Omental fat pad (tissue), 4 donors: ENCODE results near the gene FHIP1A. TPM values are rescaled to one million over a fixed set of nuclear protein-coding genes. Genes with fewer than 3 reads are reported as not detected.

Experiments
- ATAC-seq: fragments of 150-250 bp; one replicate; pipeline ENCODE4 v1.9.1; 2016; ENCODE audit warnings: mild to moderate bottlenecking, moderate library complexity; ENCODE audit not compliant: low FRiP score
- DNase-seq: peaks from one replicate; pipeline ENCODE4 v3.0.0-alpha.2; 2019; ENCODE audit warnings: low spot score
- total RNA-seq, 4 donors: library from RNA; depleted of rRNA; stranded (reverse); fragments of >200 nt; gene quantifications; one replicate each; pipeline ENCODE4 v1.1.0, GENCODE V29; 2016
- TF ChIP-seq, protein P1 (sequence below), 3 donors: fragments of 450-650 bp; IDR thresholded peaks; one replicate each; pipeline ENCODE4 v1.5.1; 2016 to 2017; ENCODE audit warnings: antibody characterized with exemption in 3 of 3, mild to moderate bottlenecking in 3 of 3, moderate library complexity in 2 of 3

The FHIP1A gene
- total RNA-seq, 4 donors from 2014 or later: 0.32 to 29.1 (median 6.2) TPM

DNA sequence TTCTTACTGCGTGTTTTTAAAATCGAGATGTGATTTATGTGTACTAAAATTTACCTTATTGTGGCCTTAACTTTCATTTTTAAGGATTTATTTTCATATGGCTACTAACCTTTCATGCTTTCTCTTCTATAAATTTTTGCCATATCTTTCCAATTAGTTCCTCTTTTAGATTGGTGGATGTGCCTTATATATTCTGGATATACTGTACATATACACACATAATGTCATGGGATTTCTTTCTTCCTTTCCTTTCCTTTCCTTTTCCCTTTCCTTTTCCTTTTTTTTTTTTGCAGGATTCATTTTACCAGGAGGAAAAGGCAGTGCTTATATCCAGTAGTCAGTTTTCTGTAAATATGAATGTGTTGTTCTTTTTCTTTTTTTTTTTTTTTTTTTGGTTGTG lies 37.2 kb downstream of the FHIP1A start:
- no peak for ATAC-seq
- DNase-seq: no peak
- TF ChIP-seq, protein P1, sequence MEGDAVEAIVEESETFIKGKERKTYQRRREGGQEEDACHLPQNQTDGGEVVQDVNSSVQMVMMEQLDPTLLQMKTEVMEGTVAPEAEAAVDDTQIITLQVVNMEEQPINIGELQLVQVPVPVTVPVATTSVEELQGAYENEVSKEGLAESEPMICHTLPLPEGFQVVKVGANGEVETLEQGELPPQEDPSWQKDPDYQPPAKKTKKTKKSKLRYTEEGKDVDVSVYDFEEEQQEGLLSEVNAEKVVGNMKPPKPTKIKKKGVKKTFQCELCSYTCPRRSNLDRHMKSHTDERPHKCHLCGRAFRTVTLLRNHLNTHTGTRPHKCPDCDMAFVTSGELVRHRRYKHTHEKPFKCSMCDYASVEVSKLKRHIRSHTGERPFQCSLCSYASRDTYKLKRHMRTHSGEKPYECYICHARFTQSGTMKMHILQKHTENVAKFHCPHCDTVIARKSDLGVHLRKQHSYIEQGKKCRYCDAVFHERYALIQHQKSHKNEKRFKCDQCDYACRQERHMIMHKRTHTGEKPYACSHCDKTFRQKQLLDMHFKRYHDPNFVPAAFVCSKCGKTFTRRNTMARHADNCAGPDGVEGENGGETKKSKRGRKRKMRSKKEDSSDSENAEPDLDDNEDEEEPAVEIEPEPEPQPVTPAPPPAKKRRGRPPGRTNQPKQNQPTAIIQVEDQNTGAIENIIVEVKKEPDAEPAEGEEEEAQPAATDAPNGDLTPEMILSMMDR (IDR thresholded peaks at IDR 0.05): no peak

DNA sequence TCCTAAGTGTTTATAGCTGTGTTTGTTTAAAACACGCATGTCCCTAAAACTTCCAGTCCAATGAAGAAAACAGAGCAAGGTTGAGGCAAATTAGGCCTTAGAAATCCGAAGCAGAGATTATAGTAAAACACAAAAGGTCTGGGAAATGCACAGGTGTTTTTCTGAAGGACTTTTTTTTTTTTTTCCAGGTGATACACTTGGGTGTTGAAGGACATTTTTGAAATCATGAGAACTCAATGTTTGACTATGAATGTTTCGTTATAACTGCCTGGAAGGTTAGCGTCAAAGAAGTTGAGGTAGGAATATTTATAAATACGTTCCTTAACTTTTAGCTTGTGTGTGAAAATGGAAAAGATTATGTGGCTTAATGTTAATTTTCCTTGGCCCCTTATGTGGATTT lies 45.5 kb downstream of the FHIP1A start:
- no peak for DNase-seq
- ATAC-seq: no peak
- TF ChIP-seq, protein P1 (IDR thresholded peaks at IDR 0.05): no peak

DNA sequence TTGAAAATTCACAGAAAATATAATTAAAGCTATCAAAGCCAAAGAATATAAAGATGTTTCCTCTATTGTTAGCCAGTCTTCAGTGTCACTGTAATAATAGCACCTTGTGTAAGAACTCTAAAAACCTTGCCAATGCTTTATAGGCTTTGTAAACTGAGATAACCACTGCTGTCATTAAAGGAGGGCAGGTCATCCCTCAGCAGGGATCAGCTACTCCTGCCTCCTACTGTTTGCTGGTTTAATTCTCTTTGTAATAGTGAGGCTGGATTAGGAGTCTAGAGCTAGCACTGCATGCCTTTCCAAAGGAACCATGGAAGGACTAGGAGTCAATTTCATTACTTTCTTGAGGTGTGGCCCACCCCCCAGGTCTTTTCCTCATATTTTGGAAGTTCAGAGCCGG lies 46.2 kb downstream of the FHIP1A start:
- no peak for ATAC-seq
- TF ChIP-seq, protein P1 (IDR thresholded peaks at IDR 0.05): no peak
- DNase-seq: no peak

DNA sequence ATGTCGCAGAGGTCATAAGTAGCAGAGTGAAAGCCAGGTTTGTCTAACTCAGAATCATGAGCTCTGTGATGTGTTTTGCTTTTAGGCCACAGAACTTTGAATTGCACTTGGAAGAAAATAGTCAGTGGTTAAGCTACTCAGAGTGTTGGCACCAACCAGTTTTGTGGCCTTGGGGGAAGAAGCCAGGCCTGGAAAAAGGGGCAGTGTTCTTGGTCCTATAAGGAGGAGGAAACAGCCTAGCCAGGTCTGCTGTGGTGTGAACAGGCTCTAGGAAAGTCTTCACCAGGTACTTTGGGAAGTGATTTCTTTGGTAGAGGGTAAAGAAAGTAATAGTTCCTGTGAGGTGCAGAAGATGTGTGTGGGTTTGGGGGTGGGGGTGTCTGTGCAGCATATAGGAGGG lies 49.2 kb downstream of the FHIP1A start:
- no peak for DNase-seq
- ATAC-seq: no peak
- TF ChIP-seq, protein P1 (IDR thresholded peaks at IDR 0.05): no peak

Other genes starting within 250 kb of the FHIP1A start
- not detected for gene PRSS48, start 132.0 kb upstream of the FHIP1A start, total RNA-seq
- gene SH3D19, start 83.6 kb upstream of the FHIP1A start, total RNA-seq: 100 to 1,000 TPM; 161 to 226 (median 191) TPM